GM19468 (cell line): ENCODE measurements around the gene RIC1.
"Not testable (repeated sequence)": the region's sequence is repeated elsewhere in the genome, so short reads cannot be mapped to it uniquely, and the experiment has no call there.

Source experiments
- ATAC-seq: cut with Tn5 transposase; IDR thresholded peaks from one replicate; pipeline ENCODE4 v1.9.1; 2021; ENCODE audit warnings: mild to moderate bottlenecking, moderate library complexity, moderate number of reproducible peaks; ENCODE audit not compliant: unreplicated experiment; ENCODE audit errors: extremely low read depth

The RIC1 gene

GRCh38 chr9:5651246-5651645 lies 22.3 kb downstream of the RIC1 start:
- ATAC-seq, result no peak

DNA sequence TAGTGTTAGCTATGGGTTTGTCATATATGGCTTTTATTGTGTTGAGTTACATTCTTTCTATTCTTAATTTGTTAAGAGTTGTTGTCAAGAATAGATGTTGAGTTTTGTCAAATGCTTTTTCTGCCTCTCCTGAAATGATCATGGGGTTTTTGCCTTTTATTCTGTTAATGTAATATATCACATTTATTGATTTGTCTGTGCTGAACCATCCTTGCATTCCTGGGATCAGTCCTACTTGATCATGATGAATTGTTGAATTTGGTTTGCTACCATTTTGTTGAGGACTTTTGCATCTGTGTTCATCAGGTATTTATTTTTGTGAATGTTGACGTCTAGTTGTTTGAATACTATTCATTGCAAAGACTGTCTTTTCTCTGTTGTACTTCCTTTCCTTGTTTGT lies 23.9 kb downstream of the RIC1 start:
- no peak for ATAC-seq

DNA sequence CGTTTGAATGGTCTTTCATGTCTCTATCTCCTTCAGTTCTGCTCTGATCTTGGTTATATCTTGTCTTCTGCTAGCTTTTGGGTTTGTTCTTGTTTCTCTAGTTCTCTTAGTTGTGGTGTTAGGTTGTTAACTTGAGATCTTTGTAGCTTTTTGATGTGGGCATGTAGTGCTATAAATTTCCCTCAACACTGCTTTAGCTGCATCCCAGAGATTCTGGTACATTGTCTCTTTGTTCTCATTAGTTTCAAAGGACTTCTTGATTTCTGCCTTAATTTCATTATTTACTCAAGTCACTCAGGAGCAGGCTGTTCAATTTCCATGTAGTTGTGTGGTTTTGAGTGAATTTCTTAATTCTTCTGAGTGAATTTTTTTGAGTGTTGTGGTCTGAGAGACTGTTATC lies 33.9 kb downstream of the RIC1 start:
- ATAC-seq, result not testable (repeated sequence)

DNA sequence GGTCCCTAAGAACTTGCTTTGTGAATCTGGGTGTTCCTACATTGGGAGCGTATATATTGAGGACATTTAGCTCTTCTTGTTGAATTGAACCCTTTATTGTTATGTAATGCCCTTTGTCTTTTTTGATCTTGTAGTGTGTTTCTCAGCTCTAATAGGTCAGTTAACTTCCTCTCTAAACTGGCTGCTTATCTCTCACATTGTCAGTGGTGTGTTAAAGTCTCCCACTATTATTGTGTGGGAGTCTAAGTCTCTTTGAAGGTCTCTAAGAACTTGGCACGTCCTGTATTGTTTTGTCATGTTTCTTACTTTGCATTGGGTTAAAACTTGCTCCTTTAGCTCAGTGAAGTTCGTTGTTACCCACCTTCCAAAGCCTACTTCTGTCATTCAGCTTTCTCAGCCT lies 36.2 kb downstream of the RIC1 start:
- ATAC-seq, result no peak

GRCh38 chr9:5667391-5667790 lies 38.5 kb downstream of the RIC1 start:
- no peak for ATAC-seq

DNA sequence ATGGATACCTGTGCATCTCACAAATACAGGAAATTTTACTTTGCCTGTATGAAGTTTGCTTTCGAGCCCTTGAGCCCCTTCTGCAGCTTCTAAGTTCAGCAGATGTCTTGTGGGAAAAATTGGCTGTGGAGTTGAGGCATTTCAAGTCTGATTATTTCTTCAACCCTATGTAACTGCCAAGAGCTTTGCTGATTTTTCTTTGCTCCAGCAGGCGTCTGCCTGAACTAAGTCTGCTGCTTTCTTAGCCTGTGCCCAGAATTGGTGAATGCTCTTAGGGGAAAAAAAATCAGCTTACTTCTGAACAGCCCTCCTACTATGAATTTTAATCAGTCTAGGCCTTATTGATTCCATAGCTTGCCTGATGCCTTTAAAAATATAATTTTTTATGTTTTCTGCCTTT lies 41.2 kb downstream of the RIC1 start:
- ATAC-seq, result no peak

DNA sequence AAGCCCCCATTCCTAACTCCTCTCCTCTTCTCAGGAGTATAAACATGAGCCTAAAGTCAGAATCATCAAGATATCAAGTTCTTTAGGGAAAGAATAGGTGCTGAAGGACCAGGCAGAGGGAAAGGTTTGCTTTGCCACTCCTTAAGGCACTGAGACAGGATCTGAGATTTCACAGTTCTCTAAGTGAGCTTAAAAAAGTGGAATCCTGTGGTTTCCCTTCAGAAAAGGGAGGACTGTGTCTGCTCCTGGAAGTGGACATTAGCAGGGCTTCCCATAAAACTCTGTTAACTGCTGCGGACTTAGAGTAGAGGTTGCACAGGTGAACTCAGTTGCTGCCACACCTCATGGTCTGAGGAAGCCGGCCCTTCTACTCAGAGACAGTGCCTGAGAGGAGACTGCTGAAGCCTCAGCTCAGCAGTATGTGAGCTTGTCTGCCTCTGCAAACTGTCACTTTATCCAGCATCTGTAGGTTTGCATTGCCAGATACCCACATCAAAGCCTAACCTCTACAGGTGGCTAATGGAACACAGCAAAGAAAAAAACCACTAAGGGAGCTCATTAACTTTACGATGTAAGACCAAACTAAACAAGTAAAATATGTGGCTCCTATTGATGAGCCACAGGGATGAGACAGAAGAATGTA lies 42.9 kb downstream of the RIC1 start:
- no peak for ATAC-seq

- not testable (repeated sequence) for ATAC-seq
These were observed 46.1 kb downstream of the RIC1 start for GRCh38 chr9:5675046-5675445.

GRCh38 chr9:5683591-5683990 lies 54.7 kb downstream of the RIC1 start:
- not testable (repeated sequence) for ATAC-seq

DNA sequence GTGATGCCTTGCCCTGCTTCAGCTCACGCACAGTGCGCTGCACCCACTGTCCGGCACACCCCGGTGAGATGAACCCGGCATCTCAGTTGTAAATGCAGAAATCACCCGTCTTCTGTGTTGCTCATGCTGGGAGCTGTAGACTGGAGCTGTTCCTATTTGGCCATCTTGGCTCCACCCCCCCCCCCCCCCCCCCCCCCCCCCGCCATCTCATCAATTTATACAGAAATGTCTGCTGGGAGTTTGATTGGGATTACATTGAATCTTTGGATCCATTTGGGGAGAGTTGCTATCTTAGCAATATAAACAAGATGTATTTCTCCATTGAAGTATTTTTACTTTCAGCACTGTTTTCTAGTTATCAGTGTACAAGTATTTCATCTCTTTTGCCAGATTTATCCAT lies 55.2 kb downstream of the RIC1 start:
- no peak for ATAC-seq

DNA sequence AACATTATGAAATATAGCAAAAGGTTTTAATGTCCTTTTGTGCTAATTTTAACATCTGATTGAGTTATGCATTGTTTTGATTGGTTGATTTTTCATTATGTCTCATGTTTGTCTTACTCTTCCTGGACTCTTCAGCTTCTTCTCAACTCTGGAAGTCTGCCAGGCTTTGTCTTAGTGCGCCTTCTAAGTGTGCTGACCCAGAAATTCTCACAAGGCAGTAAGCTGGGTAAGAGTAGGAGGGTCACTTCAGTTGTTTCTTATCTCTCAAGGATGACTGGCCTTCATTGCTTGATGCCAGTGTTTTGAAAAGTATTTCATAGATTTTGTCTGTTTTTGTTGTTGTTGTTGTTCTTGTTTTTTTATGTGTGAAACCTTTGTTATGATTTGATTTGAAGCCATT lies 59.2 kb downstream of the RIC1 start:
- no peak for ATAC-seq

- no peak for ATAC-seq
These were observed 61.4 kb downstream of the RIC1 start for GRCh38 chr9:5690278-5690677.

- no peak for ATAC-seq
These were observed 67.0 kb downstream of the RIC1 start for GRCh38 chr9:5695860-5696259.

DNA sequence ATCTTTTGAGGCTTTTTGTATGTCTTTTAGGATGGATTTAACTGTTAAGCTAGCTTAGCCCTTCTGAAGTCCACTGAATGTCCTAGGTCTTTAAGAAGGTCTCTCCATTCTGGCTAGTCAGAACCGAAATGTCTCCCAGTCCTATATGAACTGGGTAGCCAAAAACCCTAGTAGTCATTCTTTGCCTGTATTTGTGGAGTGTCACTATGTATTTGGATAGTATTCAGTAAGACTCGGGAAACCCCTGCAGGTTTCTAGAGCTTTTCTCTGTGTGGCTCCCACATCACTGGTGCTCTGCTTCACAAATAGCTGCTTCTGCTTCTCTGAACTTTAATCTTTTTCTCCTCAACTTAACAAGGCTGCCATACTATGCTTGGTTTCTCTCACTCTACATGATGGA lies 68.0 kb downstream of the RIC1 start:
- no peak for ATAC-seq

GRCh38 chr9:5698004-5698403 lies 69.1 kb downstream of the RIC1 start:
- ATAC-seq, result no peak

DNA sequence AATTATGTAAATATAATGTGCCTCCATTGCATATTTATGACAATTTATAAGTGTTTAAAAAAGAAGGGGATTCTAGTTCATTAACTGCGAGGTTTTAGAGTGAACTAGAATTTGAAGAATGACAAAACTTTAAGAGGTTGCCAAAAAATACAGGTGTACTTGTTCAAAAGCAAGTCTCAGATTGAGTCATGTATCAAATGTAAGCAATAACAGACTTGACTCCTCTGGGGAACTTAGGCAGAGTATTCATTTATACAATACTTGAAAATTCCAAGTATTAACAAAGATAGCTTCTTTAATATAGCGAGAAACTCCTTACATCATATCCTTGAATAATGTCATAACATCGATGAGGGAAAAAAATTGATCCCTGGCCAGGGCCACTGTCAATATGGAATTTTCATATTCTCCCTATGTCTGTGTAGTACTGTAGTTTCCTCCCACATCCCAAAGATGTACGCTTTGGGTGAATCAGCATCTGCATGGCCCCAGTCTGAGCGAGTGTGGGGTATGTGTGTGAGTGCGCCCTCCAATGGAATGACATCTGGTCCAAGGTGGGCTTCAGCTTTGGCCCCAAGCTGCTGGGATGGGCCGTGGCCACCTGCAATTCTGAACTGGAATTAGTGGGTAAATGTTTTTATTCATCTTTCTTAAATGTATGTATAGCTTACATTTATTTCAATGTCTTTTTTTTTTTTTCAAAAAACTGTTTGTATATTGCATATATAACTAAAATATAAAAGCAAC lies 70.1 kb downstream of the RIC1 start:
- no peak for ATAC-seq

DNA sequence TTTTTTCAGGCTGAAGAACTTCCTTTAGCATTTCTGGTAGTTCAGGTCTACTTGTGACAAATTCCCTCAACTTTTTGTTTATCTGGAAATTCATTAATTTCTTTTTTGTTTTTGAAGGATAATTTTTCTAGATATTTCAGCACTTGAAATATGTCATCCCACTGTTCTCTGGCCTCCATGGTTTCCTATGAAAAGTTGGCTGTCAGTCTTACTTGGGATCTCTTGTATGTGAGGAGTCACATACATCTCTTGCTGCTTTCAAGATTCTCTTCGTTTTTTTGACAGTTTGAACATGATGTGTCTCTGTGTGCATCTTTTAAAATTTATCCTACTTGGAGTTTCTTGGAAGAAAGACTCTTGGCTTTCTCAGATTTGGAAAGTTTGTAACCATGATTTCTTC lies 79.5 kb downstream of the RIC1 start:
- ATAC-seq, result no peak

DNA sequence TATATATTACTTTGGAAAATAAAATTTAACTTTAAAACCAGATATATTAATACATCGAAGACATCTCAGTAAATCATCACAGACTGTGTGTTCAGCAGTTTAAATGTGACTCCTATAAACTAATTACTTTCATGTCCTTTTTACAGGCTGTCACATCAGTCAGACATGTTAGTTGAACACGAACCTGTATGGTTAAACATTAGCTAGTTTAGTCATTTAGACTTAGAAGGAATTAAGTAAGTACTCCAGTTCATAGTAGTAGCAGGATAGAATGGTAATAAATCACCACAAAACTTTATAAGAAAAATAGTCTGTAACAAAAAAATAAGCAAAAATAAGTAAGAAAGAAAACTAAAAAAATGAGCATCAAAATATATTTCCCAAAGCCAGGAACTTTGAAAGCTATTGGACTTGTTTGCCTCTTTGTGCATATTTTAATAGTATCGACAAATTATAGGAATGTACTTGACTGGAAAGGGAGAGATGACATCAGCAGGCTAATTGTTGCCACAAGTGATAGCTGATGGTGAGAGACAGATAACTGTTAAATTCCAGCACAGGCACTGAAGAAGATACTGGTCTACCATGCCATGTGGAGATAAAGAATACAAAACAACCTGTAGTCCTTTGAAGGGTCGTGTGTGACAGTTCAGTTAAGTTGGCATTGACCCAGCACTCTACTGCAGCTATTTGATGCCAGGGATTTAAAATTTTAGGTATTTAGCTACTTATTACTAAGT lies 83.9 kb downstream of the RIC1 start:
- ATAC-seq, result no peak

DNA sequence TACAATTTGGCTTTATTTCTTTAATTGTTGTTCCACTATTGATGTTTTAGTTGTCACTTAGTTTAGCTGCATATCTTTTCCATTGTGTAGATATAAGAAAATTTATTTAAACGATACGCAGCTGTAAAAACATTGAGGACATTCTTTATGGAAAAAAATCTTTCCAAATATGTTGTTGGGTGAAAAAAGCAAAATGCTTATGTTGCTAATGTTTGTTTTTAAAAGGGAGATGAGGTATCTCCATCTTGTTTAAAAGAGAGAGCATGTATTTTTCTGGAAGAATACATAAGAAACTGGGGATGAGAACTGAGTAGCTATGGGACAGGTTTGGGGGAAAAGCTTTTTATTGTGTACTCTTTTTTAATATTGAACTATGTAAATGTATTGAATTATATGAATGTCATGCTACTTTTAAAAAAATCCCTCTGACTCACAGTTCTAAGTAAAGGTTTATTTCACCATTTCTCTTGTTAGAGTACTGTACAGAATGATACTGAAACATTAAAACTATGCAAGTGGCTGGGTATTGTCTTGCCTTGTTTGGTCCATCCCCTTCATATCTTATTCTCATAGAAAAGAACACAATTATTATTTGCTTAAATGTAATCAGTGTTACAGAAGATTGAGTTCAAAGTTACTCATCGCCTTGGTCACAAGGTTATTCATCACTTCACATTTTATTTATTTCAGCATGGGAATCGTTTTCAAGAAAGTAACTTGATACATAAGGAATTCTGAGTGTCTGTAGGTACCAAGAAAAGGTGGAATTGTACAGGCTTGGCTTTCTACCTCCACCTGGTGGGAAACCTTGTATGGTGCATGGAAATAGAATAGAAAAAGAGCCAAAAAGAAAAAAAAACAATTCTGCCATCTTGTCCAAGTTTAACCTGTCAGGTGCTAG lies 85.8 kb downstream of the RIC1 start:
- no peak for ATAC-seq

DNA sequence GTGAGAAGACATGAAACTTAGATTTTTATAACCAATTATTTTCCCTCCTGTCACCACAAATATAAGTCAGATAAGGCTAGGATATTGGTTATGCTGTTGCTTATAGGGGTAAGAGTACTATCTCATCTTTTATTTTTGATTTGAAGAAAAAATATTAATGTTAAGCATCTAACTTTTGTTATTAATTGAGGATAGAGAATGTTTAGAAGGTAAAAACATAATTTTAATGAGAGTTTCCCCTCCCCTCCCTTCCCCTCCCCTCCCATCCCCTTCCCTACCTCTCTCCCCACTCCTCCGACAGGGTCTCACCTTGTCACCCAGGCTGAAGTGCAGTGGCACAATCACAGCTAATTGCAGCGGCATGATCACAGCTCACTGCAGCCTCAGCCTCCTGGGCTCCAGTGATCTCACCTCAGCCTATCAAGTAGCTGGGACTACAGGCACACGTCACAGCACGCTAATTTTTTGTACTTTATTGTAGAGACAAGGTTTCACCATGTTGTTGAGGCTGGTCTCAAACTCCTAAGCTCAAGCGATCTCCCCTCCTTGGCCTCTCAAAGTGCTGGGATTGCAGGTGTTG lies 86.7 kb downstream of the RIC1 start:
- no peak for ATAC-seq
